Stimulated activated CD4-positive, alpha-beta T cell treated with anti-CD3 and anti-CD28 coated beads, Interleukin-1b, Interleukin-23, amount 100 ng/mL, for 1 hour (primary cell): ENCODE results near the gene CDC25C.
"Not testable (repeated sequence)": the region's sequence is repeated elsewhere in the genome, so short reads cannot be mapped to it uniquely, and the experiment has no call there.

ENCODE experiments used
- DNase-seq, 2 donors: peaks; one replicate each; pipeline ENCODE4 v3.0.0-alpha.2; 2020; ENCODE audit warnings: low read depth in 2 of 2

Gene CDC25C

GRCh38 chr5:138276402-138277054 lies 55.1 kb downstream of the CDC25C start:
- DNase-seq: no peak

DNA sequence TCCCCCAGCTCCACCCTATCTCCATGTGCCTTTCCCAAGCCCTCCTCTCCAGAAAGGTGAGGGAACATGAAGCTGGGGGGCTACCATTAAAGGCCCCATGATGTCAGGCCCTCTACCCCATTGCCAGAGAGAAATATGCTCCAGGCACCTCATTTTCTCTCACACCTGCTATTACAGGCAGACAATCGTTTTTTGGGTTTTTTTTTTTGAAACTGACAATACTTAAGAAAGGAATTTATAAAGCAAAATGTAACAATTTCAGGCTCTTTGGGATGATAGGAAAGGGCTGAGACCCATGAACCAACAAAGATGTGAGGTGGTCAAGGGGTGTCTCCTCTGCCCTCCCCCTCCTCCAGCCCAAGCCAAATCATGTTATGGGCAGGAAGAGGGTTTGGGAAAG lies 55.7 kb downstream of the CDC25C start:
- DNase-seq: no peak

DNA sequence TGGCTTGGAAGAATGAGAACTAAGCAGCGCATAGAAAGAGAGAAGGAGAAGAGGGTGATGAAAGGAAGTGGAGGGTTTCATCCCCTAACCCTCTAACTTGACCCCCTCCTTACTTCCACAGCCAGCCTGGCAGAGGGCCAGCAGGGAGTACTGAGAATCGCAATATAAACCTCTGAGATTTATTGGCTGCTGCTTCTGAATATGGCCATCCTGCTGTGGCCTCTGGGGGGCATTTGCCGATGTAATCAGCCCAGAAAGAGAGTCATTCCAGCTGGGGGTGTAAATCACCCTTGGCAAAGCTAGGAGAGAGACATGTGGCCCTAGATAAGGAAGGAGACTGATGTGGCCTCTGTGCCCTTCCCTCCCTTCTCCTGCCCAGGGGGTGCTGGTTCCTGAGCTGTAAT lies 56.2 kb downstream of the CDC25C start:
- no peak for DNase-seq

DNA sequence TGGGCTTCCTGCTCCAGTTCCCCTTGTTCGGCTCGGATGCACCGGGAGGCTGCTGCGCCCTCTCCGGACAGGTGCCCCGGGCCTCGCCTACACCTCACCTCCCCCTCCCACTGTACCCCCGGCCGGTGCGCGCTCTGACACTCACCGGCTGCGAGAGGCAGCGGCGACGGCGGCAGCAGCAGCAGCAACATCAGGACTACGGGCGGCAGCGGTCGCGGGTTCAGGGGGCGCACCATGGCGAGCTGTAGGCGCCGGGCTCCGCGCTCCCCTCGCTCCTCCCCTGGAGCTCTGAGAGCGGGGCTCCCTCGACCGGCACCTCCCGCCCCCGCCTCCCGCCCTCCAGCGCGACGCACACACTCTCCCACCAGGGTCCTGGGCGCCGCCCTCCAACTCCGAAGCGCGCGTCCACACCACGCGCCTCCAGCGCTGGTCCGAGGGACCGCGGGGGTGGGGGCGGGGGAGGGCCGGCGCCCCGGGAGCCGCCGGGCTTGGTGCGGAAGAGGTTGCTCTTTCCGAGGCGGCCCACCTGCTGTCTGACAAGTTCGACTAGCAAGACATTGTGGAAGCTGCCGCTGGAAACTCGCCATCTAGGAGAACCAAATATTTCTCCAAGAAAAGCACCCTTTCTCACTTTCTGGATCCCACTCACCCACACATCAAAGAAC lies 57.3 kb downstream of the CDC25C start, which contains the start of gene GFRA3:
GFRA3 (minus strand) TSS at position 433 of the 665 bp plus-strand sequence; CDS start at position 236, 197 bp downstream.
- no peak for DNase-seq

DNA sequence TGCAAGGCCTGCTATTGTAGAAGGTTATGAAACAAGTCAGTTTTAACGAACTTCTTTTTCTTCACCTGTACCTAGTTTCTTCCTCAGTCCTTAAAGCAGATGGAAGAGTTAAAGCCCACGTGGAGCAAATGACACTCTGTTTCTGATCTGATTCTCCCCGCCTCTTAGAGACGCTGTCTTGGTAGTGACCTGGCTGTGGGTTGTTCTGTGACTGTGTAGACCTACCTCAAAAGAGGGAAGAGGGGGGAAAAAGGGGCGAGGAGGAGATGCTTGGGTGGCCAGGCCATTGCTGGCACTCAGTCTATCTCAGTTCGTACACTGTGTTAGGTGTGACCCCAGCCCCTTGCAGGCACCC lies 57.8 kb downstream of the CDC25C start:
- no peak for DNase-seq

DNA sequence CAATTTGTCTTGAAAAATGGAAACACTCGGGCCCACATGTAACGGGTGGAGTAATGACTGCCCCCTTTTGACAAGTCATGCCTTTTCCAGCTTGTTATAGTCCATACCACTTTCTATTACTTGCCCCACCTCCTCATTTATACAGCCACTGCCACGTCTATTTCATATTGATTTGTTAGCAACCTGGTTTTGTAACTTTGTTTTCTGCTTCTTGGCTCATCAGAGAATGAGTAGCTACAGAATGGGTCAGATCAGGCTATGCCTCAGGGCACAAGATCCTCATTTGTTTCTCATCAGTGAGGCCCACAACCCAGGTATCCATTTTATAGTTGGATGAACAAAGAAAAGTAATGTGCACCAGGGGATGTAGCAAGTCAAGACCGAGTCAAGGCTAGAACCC lies 58.9 kb downstream of the CDC25C start:
- DNase-seq: no peak

DNA sequence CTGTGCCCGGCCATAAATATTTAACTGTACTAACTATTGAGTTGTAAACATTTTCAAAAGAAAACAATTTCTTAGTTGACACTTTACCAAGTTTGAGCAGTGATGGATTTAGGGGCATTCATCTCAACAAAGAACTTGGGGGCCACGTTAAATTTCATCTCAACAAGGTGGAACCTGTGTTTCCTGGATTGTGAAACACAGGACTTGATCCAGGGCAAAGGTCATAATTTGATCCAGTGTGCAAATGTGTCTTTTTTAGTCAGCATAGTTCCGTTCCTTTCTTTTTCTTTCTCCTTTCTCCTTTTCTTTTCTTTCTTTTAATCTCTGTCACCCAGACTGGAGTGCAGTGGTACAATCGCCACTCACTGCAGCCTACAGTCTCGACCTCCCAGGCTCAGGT lies 60.3 kb downstream of the CDC25C start:
- DNase-seq: no peak

DNA sequence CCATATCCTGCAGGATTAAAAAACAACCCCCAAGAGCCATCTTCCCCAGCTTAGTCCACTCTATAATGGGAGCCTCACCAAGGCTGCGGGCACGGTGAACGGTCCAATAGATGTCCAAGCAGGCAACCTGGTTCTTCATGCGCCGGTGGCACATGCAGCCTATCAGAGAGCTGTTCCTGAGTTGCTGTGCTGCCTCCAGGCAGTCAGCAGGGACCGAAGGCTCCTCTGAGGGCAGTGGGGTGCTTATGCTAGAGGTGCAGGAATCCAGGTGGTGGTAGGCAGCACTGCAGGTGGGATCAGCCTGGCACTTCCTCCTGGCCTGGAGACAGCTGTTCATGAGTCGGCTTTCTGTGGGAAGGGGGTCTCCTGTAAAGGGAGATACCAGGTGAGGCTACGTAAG lies 67.4 kb downstream of the CDC25C start:
- DNase-seq: no peak

- DNase-seq: no peak
Observed at GRCh38 chr5:138263581-138263980, 68.0 kb downstream of the CDC25C start.

DNA sequence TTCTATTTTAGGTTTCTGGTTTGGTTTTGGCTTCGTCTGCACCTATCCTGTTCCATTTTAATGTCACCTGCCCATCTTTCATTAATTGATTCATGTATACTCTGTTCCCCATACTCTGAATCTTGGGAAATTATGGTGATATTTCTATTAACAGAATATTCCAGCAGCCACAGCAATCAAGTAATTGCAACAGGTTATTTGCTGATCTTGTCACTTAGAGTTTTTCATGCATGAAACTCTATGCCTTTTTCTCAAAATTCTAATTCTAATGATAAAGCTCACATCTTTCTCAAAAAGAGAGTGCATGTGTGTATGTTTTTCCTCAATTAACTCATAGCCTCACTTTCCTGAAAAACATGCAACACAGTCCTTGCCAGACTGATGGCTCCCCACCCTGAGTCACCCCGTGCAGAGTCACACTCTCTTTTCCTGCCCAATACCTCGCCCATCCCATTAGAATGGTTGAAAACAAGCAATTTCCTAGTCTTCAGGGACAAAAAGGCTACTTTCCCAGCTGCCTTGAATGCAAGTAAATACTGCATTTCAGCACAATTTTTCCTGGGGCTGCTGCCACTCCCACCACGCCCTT lies 72.8 kb downstream of the CDC25C start:
- DNase-seq: no peak

DNA sequence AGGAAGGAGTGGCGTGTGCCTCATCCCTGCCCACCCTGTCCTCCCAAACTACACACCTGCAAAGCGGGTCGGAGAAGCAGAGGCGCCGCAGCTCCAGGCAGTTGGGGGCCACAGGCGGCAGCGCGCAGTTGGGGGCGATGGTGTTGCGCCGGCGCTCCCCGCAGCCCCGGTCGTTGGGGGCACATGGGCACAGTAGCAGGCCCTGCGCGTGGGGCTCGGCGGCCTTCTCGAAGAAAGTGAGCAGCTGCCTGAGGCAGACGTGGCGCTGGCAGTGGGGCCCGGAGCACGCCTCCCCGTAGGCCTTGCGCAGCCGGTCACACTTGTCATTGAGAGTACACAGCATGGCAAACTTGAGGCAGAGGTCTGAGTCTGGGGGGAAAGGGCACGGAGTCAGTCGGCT lies 74.0 kb downstream of the CDC25C start:
- DNase-seq: no peak

GRCh38 chr5:138252944-138253343 lies 78.7 kb downstream of the CDC25C start:
- DNase-seq: no peak

GRCh38 chr5:138247800-138248199 lies 83.8 kb downstream of the CDC25C start:
- not testable (repeated sequence) for DNase-seq

- no peak for DNase-seq
Observed at GRCh38 chr5:138246822-138247221, 84.8 kb downstream of the CDC25C start.

DNA sequence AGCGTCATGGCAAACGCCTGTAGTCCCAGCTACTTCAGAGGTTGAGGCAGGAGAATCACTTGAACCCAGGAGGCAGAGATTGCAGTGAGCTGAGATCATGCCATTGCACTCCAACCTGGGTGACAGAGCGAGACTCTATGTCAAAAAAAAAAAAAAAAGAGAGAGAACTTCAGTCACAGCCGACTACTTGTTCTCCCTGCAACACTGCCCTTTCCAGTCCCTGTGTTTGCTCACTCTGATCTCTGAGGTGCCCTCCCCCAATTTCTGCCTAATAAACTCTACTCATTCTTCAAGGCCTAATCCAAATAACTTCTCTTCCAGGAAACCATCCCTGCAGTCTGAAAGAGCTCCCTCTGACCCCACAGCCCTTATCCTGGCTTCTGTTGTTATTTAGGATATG lies 85.3 kb downstream of the CDC25C start:
- no peak for DNase-seq

DNA sequence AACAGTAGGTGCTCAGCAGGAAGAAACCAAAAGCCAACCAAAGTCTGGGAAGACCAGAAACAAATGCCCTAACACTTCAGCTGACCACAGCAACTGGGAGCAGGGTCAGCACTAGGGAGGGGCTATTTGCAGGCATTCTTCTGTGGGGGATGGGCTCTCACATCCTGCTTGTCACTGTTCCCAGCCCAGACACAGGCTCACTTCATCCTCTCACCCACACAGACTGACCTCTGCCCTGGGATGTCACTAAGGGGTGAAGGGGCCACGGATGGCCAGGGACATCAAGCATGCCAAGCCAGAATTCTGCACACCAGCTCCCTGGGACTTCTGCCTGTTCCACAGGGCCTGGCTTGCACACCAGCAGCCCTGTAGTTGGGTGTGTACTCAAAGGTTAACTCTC lies 85.9 kb downstream of the CDC25C start:
- no peak for DNase-seq

GRCh38 chr5:138243794-138244193 lies 87.8 kb downstream of the CDC25C start:
- DNase-seq: no peak

DNA sequence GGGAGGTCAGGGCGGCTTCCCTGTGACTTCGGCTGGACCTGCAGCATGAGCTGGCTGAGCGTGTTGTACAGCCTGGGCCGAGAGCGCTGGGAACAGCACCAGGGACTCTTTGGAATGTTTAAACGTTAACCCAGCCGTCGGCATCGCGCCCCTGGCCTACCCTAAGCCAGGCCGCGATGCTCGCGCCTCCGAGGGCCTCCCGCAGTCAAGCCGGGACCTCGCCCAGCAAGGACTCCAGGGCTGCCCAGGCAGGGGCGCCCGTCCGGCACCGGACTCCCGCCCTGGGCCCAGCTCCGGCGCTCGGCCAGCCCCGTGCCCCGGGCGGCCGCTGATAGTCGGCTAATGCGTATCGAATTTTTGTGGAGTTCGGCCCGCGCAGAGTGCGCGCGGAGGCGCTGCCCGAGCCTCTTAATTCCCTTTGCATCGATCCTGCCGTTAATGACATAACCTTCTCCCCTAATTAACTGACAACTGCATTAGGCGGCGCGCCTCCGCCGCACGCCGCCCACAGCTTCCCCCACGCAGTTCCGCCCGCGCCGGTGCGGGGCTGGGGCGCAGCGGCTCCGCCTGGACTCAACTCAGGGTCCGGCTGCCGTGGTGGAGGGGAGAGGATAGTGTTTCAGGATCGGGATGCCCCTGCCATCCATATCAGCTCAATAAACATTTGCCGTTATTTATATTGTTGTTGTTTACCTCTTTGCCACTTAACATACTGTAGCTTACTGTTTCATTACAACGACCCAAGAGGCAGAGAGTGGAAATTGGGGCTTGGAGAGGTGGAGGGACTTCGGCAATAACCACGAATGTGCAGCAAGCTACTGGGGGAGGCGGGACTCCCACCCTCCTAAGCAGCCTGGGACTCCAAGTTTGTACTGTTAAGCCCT lies 89.7 kb downstream of the CDC25C start:
- no peak for DNase-seq

- no peak for DNase-seq
Observed at GRCh38 chr5:138240650-138241385, 90.8 kb downstream of the CDC25C start.

DNA sequence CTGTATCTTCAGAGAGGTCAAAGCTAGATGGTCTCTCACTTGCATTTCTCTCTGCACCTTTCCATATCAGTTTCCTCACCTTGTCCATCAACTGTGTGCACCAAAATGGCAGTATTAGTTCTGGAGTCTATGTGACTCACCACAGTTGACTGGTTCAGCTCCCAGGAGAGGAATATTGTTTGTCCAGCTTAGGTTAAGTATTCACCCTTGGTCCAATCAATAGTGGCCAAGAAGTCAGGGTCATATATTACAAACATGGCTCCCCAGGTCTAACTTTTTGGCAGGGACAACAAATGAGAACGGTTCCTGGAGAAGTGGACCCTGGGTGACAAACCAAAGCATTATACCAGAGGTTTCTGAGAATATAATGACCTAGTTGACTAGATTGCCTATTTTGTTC lies 93.6 kb downstream of the CDC25C start:
- no peak for DNase-seq
